ENCODE measurements around the gene GPR176. TPM values are rescaled to one million over a fixed set of nuclear protein-coding genes. Genes with fewer than 3 reads are reported as not detected.

GPR176 gene
- total and polyA plus RNA-seq, 9 donors, result 0.68 to 8.5 (median 1.8) TPM

DNA sequence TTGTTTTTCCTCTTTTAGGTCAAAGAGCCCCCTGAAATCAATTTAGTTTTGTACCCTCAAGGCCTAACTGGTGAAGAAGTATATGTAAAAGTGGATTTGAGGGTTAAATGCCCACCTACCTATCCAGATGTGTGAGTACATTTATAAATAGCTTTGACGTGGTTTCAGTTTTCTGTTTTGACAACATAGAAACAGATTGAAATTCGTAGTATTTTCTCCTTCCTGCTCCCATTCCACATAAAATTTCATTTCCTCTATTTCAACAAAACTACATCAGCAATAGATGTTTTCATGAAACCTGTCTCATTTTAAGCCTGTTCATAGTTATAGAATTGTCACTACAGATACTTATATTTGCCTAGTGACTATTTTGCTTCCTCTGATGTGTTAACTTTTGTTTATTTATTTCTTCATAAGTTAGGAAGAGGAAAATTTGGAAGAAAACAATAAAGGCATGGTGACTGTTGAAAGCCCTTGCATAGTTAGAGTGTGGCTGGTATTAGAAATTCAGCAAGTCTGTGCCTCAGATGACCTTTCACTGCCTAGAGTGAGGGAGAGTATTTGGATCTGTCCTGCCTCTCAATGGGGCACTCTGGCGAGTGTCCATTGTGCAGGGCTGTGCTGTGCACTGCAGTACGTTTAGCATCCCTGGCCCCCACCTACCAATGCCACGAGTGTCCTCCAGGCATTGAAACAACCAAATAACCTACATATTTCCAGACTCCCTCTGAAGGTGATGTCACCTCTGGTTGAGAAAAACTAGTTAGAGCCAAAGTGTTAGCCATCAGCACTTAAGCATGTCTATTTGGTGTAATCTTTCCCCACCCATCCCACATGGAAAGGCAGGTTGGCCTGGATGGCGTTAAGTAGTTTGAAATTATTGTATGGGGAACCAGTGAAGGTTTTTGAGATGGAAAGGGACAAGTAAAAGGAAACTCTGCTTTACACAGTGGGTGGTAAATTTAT, 19.7 kb upstream of the GPR176 start:
- DNase-seq, result no peak
- H3K27ac ChIP-seq, result no peak overlapping the region
- WGBS, 3 donors, result 63 to 80% (median 68%) methylated on average over 6 of the region's 6 CpGs
- intact Hi-C loops (cut with DNase I), result no loop called here
- TF ChIP-seq CTCF (IDR thresholded peaks at IDR 0.05) (no peak), POLR2A (IDR thresholded peaks at IDR 0.05) (no peak), EP300 (IDR thresholded peaks at IDR 0.05) (no peak)
- H3K9me3 ChIP-seq, result no peaks in the 10 kb centered on the region
- no peak overlapping the region for H3K4me3 ChIP-seq
- H3K36me3 ChIP-seq, result no peaks in the 10 kb centered on the region
- H3K4me1 ChIP-seq (ENCODE audit: insufficient read depth), result peaks cover 5% of the 10 kb centered on the region
- no peaks in the 10 kb centered on the region for H3K27me3 ChIP-seq

DNA sequence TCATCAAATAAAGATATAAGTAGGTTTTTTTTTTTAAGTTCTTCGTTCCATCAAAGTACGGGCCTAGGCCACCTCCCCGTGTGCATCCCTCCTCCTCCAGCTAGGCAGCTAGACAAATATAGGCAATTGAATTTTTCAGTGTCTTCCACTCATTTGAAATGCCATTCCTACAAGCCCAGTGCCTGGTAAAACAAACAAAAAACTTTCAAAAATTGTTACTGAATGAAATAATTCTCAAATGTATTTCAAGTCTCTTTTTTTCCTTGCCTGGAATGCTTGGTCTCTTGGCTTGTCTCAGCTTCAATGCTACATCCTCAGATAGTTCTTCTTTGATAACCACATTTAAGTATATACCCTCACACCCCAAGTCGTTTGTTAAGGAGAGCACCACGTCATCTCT, 17.6 kb upstream of the GPR176 start:
- peaks cover 7% of the 10 kb centered on the region for H3K4me1 ChIP-seq (ENCODE audit: insufficient read depth)
- no peak for DNase-seq
- intact Hi-C loops (cut with DNase I), result no loop called here
- no peak for TF ChIP-seq POLR2A (IDR thresholded peaks at IDR 0.05)
- TF ChIP-seq EP300 (IDR thresholded peaks at IDR 0.05), result no peak
- no peak for TF ChIP-seq CTCF (IDR thresholded peaks at IDR 0.05)
- no peaks in the 10 kb centered on the region for H3K9me3 ChIP-seq
- no peaks in the 10 kb centered on the region for H3K36me3 ChIP-seq
- no peaks in the 10 kb centered on the region for H3K27me3 ChIP-seq
- H3K27ac ChIP-seq, result no peak overlapping the region
- WGBS, 3 donors, result 78 to 85% (median 82%) methylated on average over 5 of the region's 5 CpGs
- no peak overlapping the region for H3K4me3 ChIP-seq

GRCh38 chr15:39936681-39937080, 16.6 kb upstream of the GPR176 start:
- Histone ChIP-seq H3K4me1 (ENCODE audit: insufficient read depth) (peaks cover 7% of the 10 kb centered on the region), H3K4me3 (no peak overlapping the region), H3K27me3 (no peaks in the 10 kb centered on the region), H3K9me3 (no peaks in the 10 kb centered on the region), H3K27ac (no peak overlapping the region), H3K36me3 (no peaks in the 10 kb centered on the region)
- 83 to 86% (median 85%) methylated on average over 3 of the region's 3 CpGs for WGBS, 3 donors
- TF ChIP-seq EP300 (IDR thresholded peaks at IDR 0.05), result no peak
- TF ChIP-seq POLR2A (IDR thresholded peaks at IDR 0.05), result no peak
- no peak for TF ChIP-seq CTCF (IDR thresholded peaks at IDR 0.05)
- DNase-seq, result no peak
- intact Hi-C loops (cut with DNase I), result no loop called here

DNA sequence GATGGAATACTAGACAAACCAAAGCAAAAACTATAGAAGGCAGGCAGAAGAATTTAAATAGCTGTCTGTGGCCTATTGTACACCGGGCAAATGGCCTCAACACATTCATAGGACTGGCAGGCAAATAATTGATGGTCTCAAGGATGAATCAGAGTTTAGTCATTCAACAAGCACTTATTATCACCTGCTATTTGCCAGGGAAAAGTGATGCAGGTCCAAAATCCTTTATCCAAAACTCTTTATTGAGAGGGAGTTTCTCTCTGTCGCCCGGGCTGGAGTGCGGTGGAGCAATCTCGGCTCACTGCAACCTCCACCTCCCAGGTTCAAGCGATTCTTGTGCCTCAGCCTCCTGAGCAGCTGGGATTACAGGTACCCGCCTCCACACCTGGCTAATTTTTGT, 16.1 kb upstream of the GPR176 start:
- no peak for DNase-seq
- 89 to 97% (median 96%) methylated on average over 7 of the region's 7 CpGs for WGBS, 3 donors
- Histone ChIP-seq H3K36me3 (no peaks in the 10 kb centered on the region), H3K9me3 (no peaks in the 10 kb centered on the region), H3K4me3 (no peak overlapping the region), H3K27ac (no peak overlapping the region), H3K27me3 (no peaks in the 10 kb centered on the region), H3K4me1 (ENCODE audit: insufficient read depth) (peaks cover 7% of the 10 kb centered on the region)
- intact Hi-C loops (cut with DNase I), result no loop called here
- no peak for TF ChIP-seq CTCF (IDR thresholded peaks at IDR 0.05)
- TF ChIP-seq POLR2A (IDR thresholded peaks at IDR 0.05), result no peak
- no peak for TF ChIP-seq EP300 (IDR thresholded peaks at IDR 0.05)

All from ovary (tissue), 9 donors.